Breast epithelium (tissue), 3 donors: ENCODE data around the gene BBS9.

Experiments
- POLR2A ChIP-seq: fragments of 450-650 bp; IDR thresholded peaks from one replicate; pipeline ENCODE4 v1.6.1; 2016; ENCODE audit warnings: antibody characterized with exemption, mild to moderate bottlenecking, moderate library complexity
- TF ChIP-seq, protein P1 (sequence below), 3 donors: fragments of 450-650 bp; IDR thresholded peaks; one replicate each; pipeline ENCODE4 v1.5.1; 2016 to 2017; ENCODE audit warnings: antibody characterized with exemption in 3 of 3, mild to moderate bottlenecking in 3 of 3, moderate library complexity in 3 of 3

DNA sequence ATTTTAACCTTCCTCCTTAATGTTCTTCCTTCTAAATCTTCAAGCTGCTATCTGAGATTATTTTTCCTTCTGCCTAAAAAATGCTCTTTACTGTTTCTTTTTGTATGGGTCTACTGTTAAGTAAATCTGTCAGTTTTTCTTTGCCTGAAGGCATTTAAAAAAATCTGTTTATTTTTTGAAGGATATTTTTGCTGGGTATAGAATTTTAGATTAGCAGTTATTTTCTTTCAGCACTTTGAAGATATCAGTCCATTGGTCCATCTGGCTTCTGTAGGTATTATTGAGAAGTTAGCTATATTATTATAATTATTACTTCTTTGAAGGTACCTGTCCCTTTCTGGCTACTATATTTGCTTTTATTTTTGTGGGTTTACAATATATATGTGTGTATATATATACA, 171.4 kb downstream of the BBS9 start:
- TF ChIP-seq, protein P1, sequence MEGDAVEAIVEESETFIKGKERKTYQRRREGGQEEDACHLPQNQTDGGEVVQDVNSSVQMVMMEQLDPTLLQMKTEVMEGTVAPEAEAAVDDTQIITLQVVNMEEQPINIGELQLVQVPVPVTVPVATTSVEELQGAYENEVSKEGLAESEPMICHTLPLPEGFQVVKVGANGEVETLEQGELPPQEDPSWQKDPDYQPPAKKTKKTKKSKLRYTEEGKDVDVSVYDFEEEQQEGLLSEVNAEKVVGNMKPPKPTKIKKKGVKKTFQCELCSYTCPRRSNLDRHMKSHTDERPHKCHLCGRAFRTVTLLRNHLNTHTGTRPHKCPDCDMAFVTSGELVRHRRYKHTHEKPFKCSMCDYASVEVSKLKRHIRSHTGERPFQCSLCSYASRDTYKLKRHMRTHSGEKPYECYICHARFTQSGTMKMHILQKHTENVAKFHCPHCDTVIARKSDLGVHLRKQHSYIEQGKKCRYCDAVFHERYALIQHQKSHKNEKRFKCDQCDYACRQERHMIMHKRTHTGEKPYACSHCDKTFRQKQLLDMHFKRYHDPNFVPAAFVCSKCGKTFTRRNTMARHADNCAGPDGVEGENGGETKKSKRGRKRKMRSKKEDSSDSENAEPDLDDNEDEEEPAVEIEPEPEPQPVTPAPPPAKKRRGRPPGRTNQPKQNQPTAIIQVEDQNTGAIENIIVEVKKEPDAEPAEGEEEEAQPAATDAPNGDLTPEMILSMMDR (IDR thresholded peaks at IDR 0.05): no peak
- TF ChIP-seq POLR2A: no peak
